GM18951 (cell line): Measurements from ENCODE around the gene SHISAL2B.

ENCODE experiments used
- POLR2A ChIP-seq: IDR thresholded peaks from 4 replicates; pipeline ENCODE4 v1.6.1; 2011; ENCODE audit warnings: mild to moderate bottlenecking; ENCODE audit not compliant: insufficient read length, insufficient read depth; ENCODE audit errors: extremely low read depth
- in situ Hi-C: fragments of 300-500 bp; cut with MboI; formaldehyde crosslinking; loops from one replicate; pipeline ENCODE4 v1.12.0; 2022; ENCODE audit warnings: low sequenced_read_pairs, mixed read lengths, inconsistent platforms; ENCODE audit not compliant: unreplicated experiment

SHISAL2B gene

GRCh38 chr5:64742411-64742810, 52.1 kb downstream of the SHISAL2B start:
- in situ Hi-C loops, result no loop called here
- TF ChIP-seq POLR2A, result no peak

- in situ Hi-C loops, result no loop called here
- no peak for TF ChIP-seq POLR2A
These were observed 52.5 kb downstream of the SHISAL2B start for GRCh38 chr5:64742821-64743220.

- in situ Hi-C loops, result no loop called here
- no peak for TF ChIP-seq POLR2A
These were observed 54.6 kb downstream of the SHISAL2B start for GRCh38 chr5:64744914-64745313.

DNA sequence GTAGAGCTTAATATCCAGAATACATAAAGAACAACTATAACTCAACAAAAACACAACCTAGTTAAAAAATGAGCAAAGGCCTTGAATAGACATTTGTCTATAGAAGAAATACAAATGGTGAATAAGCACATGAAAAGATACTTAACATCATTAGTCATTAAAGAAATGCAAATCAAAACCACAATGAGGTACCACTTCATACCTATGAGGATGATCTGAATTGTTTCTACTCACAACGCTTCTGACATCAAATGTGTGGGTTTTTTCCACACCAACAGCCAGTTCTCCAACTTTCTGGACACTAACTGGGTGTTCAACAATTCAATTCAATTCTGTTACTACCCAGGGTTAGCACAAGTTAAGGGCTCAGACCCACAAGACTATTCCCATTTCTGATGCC, 56.1 kb downstream of the SHISAL2B start:
- in situ Hi-C loops, result no loop called here
- TF ChIP-seq POLR2A, result no peak

- in situ Hi-C loops, result no loop called here
These were observed 59.1 kb downstream of the SHISAL2B start for GRCh38 chr5:64749385-64749784.

GRCh38 chr5:64754066-64754465, 63.8 kb downstream of the SHISAL2B start:
- in situ Hi-C loops, result no loop called here
- no peak for TF ChIP-seq POLR2A

More at GRCh38 chr5:64749385-64749784, 59.1 kb downstream of the SHISAL2B start:
- no peak for TF ChIP-seq POLR2A

DNA sequence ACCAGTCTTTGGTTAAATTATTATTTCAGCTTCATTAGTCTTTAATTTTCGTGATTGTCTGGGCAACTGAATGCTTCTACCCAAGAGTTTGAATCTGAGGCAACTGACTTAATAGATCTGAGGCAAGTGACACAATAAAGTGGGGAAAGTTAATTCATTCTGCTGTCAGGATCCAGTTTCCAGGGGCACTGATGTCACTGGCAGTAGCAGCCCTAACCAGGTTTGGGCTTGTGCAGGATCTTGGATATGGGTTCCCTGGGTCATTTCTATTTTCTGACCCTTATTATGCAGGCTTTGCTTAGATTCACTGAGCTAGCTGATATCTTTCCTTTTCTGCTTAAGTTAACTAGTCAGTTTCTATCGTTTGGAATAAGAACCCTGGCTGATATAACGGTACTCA, 68.6 kb downstream of the SHISAL2B start:
- TF ChIP-seq POLR2A, result no peak
- in situ Hi-C loops, result no loop called here

- no peak for TF ChIP-seq POLR2A
- in situ Hi-C loops, result no loop called here
These were observed 69.8 kb downstream of the SHISAL2B start for GRCh38 chr5:64759960-64760660.

GRCh38 chr5:64763948-64764503, 73.7 kb downstream of the SHISAL2B start:
- in situ Hi-C loops, result no loop called here
- no peak for TF ChIP-seq POLR2A

DNA sequence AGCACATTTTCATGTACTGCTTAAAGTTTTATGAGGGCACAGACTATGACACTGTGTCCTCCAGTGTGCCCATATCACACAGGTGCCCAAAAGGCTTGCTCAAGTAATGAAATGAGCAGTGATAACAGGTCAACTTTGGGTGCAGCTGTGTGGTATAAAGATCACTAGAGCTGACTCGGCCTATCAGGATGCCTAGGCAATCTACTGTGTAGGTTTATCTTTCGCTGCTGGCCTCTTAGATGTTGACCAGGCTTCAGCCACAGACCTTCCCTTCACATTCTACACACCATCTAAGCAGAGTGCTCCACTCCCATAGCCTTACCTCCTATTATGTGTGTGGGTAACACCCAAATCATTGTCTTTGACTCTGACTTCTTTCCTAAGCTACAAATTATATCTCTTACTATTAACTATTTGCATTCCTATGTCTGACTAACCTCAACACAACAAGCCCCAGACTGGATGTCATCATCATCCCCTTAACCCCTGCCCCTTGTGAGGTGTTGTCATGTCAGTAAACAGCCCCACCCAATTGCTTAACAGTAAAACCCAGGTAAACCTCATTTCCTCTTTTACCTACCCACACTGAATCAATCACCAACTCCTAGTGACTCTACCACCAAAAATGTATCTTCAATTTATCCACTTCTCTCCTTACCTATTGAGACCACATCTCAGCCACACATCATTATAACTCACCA, 75.7 kb downstream of the SHISAL2B start:
- no peak for TF ChIP-seq POLR2A

GRCh38 chr5:64766941-64767340, 76.6 kb downstream of the SHISAL2B start:
- no peak for TF ChIP-seq POLR2A
- in situ Hi-C loops, result no loop called here

More for the DNA sequence above, 75.7 kb downstream of the SHISAL2B start:
- in situ Hi-C loops, result no loop called here
